NOMO-1 treated with DMSO at 0.1 percent for 48 hours (cell line): ENCODE data around the gene FAM32A.
"Not testable (repeated sequence)": the region's sequence is repeated elsewhere in the genome, so short reads cannot be mapped to it uniquely, and the experiment has no call there.

Experiments used
- DNase-seq: peaks from one replicate; lab custom pipeline; 2025; ENCODE audit not compliant: unreplicated experiment; lab: John Stamatoyannopoulos, UW

FAM32A gene

GRCh38 chr19:16164222-16164890 is 20.9 kb upstream of the FAM32A start:
- DNase-seq: no peak

GRCh38 chr19:16166417-16166816 is 18.8 kb upstream of the FAM32A start:
- DNase-seq: no peak

- no peak for DNase-seq
Measured at GRCh38 chr19:16167055-16167454, 18.2 kb upstream of the FAM32A start.

GRCh38 chr19:16168465-16169081 is 16.6 kb upstream of the FAM32A start:
- peak; percentile 87 for DNase-seq

- no peak for DNase-seq
Measured at GRCh38 chr19:16170134-16170533, 15.1 kb upstream of the FAM32A start.

GRCh38 chr19:16175954-16176353 is 9.3 kb upstream of the FAM32A start:
- DNase-seq: no peak

- DNase-seq: not testable (repeated sequence)
Measured at GRCh38 chr19:16178866-16179265, 6.3 kb upstream of the FAM32A start.

GRCh38 chr19:16180611-16181010 is 4.6 kb upstream of the FAM32A start:
- DNase-seq: no peak

GRCh38 chr19:16184665-16185122 is 516 bp upstream of the FAM32A start:
- DNase-seq: no peak

GRCh38 chr19:16185768-16186123 is 536 bp downstream of the FAM32A start:
- DNase-seq: peak; percentile 50

GRCh38 chr19:16188521-16188920 is 3.3 kb downstream of the FAM32A start:
- DNase-seq: no peak

- DNase-seq: no peak
Measured at GRCh38 chr19:16190198-16190597, 5.0 kb downstream of the FAM32A start.

- no peak for DNase-seq
Measured at GRCh38 chr19:16190736-16191135, 5.5 kb downstream of the FAM32A start.

GRCh38 chr19:16191216-16191908 is 6.2 kb downstream of the FAM32A start:
- no peak for DNase-seq

- no peak for DNase-seq
Measured at GRCh38 chr19:16193466-16193865, 8.3 kb downstream of the FAM32A start.

- DNase-seq: no peak
Measured at GRCh38 chr19:16197188-16197621, 12.0 kb downstream of the FAM32A start.

GRCh38 chr19:16197622-16198369 is 12.6 kb downstream of the FAM32A start, which contains the start of gene AP1M1:
AP1M1 (plus strand) TSS chr19:16197911; CDS start chr19:16198027, 116 bp downstream.
- peak; percentile 95 for DNase-seq

GRCh38 chr19:16198370-16198651 is 13.1 kb downstream of the FAM32A start:
- DNase-seq: no peak

- no peak for DNase-seq
Measured at GRCh38 chr19:16199275-16199932, 14.2 kb downstream of the FAM32A start.

GRCh38 chr19:16200038-16201010 is 15.1 kb downstream of the FAM32A start:
- no peak for DNase-seq
